H1 (cell line): ENCODE data around the gene PLEKHO1. TPM values are rescaled to one million over a fixed set of nuclear protein-coding genes. Genes with fewer than 3 reads are reported as not detected.

Source experiments
- ATF3 ChIP-seq: IDR thresholded peaks from 2 replicates; pipeline ENCODE4 v1.6.1; 2011; ENCODE audit warnings: low read depth, mild to moderate bottlenecking, low read length; ENCODE audit not compliant: insufficient read depth
- BRCA1 ChIP-seq: IDR thresholded peaks from 2 replicates; pipeline ENCODE4 v1.6.1; 2012; ENCODE audit warnings: low read depth, low read length, improper control_type of control experiment
- CEBPB ChIP-seq: IDR thresholded peaks from 2 replicates; pipeline ENCODE4 v1.6.1; 2012; ENCODE audit warnings: low read depth, low read length
- FOSL1 ChIP-seq: IDR thresholded peaks from 2 replicates; pipeline ENCODE4 v1.6.1; 2011; ENCODE audit warnings: mild to moderate bottlenecking, low read depth, low read length, moderate library complexity; ENCODE audit not compliant: insufficient read depth
- HDAC2 ChIP-seq, 2 experiments: fragments of 300-600 bp in 1 of 2; sonication (generic) in 1 of 2; IDR thresholded peaks; 2 replicates each; pipeline ENCODE4 v1.6.1; 2011 to 2012; ENCODE audit warnings: low read depth in 2 of 2, low read length in 2 of 2, mild to moderate bottlenecking in 2 of 2, moderate library complexity in 2 of 2, borderline replicate concordance in 1 of 2, inconsistent platforms in 1 of 2
- RNF2 ChIP-seq: fragments of 200-900, 300-1000 bp; sonication (generic); IDR thresholded peaks from 2 replicates; pipeline ENCODE4 v1.7.1; 2016; ENCODE audit warnings: borderline replicate concordance, low read depth, mild to moderate bottlenecking, antibody characterized with exemption, low read length; ENCODE audit not compliant: poor library complexity, severe bottlenecking; ENCODE audit errors: missing control alignments
- SIN3A ChIP-seq, 2 experiments: IDR thresholded peaks in 1 of 2; conservative IDR thresholded peaks in 1 of 2; 2 replicates each; pipeline ENCODE4 v1.6.1; 2011 to 2012; ENCODE audit warnings: low read length in 2 of 2, improper control_type of control experiment in 1 of 2, low read depth in 1 of 2, mild to moderate bottlenecking in 1 of 2
- polyA plus RNA-seq, 7 experiments: library from polyadenylated mRNA; depleted of rRNA in 3 of 7; stranded (reverse) in 5 of 7; unstranded in 2 of 7; fragments of >200 nt in 5 of 7; fragments of 200-250 nt in 2 of 7; gene quantifications; 1 replicate in 5 of 7; 2 replicates in 1 of 7; 4 replicates in 1 of 7; pipeline versions ENCODE4 v1.2.1 to v1.2.3, GENCODE V29; 2011 to 2013; ENCODE audit warnings: missing spikeins in 2 of 7, mixed read lengths in 2 of 7
- total RNA-seq: library from RNA; stranded (reverse); fragmentation: NEBNext Ultra II Directional; extraction: Animal tissue kit (Norgen Biotek cat#: 25700); gene quantifications from 2 replicates; pipeline ENCODE4 v1.2.1, GENCODE V29; 2021

The PLEKHO1 gene
- total and polyA plus RNA-seq, 2 of the 8 experiments (the other 6 are each of a cell fraction or from before 2014, with no cell fraction given): 23.2 to 37.0 TPM

GRCh38 chr1:150171801-150172200 is 22.1 kb downstream of the PLEKHO1 start (continued):
- TF ChIP-seq CEBPB: no peak
- TF ChIP-seq BRCA1: no peak
- TF ChIP-seq ATF3: no peak
- no peak for TF ChIP-seq SIN3A (conservative IDR thresholded peaks at IDR 0.05 in 1 of 2, IDR thresholded peaks at IDR 0.05 in 1 of 2; ENCODE audit: low read depth in 1 of 2, low read length in 2 of 2)
- TF ChIP-seq RNF2: no peak
- no peak for TF ChIP-seq FOSL1
- no peak for TF ChIP-seq HDAC2 (IDR thresholded peaks at IDR 0.05; ENCODE audit: borderline replicate concordance in 1 of 2, low read depth in 2 of 2, low read length in 2 of 2)
- TF ChIP-seq, all 59 proteins: peak for 0
